Esophagus (tissue), 2 donors: ENCODE measurements around the gene SOBP. TPM values are rescaled to one million over a fixed set of nuclear protein-coding genes. Genes with fewer than 3 reads are reported as not detected.

ENCODE experiments used
- H3K27ac ChIP-seq, 2 donors: one replicate each; pipeline ENCODE4 v1.5.1; 2013; ENCODE audit warnings: low read depth in 2 of 2, mild to moderate bottlenecking in 2 of 2, inconsistent platforms in 1 of 2, low read length in 1 of 2, moderate library complexity in 1 of 2
- H3K27me3 ChIP-seq, 2 donors: one replicate each; pipeline ENCODE4 v1.6.1; 2013; ENCODE audit warnings: low read length in 2 of 2, control low read depth in 1 of 2, mild to moderate bottlenecking in 1 of 2; ENCODE audit not compliant: insufficient read depth in 2 of 2, control insufficient read depth in 1 of 2
- H3K36me3 ChIP-seq, 2 donors: one replicate each; pipeline ENCODE4 v1.6.1; 2013; ENCODE audit warnings: low read length in 1 of 2; ENCODE audit not compliant: control insufficient read depth in 2 of 2, insufficient read depth in 2 of 2
- H3K4me1 ChIP-seq, 2 donors: one replicate each; pipeline ENCODE4 v1.6.1; 2013; ENCODE audit warnings: low read length in 1 of 2; ENCODE audit not compliant: control insufficient read depth in 2 of 2, insufficient read depth in 2 of 2
- H3K4me3 ChIP-seq, 2 donors: one replicate each; pipeline ENCODE4 v1.5.1; 2013; ENCODE audit warnings: low read length in 2 of 2, mild to moderate bottlenecking in 2 of 2, low read depth in 1 of 2, moderate library complexity in 1 of 2
- H3K9me3 ChIP-seq, 2 donors: one replicate each; pipeline ENCODE4 v1.6.1; 2013; ENCODE audit warnings: mild to moderate bottlenecking in 2 of 2, low read depth in 1 of 2, low read length in 1 of 2, moderate library complexity in 1 of 2; ENCODE audit not compliant: control insufficient read depth in 2 of 2, insufficient read depth in 1 of 2
- WGBS, 2 donors: extraction: QIAGEN DNeasy Blood & Tissue Kit; methylation state at CpG; one replicate each; pipeline ENCODE4 v1.1.7; 2013; 5-methylcytosine and 5-hydroxymethylcytosine counted together
- polyA plus RNA-seq, 2 donors: library from polyadenylated mRNA; stranded (reverse); fragments of 200-250 nt; gene quantifications; one replicate each; pipeline ENCODE4 v1.2.3, GENCODE V29; 2013
- donor health status: healthy with polysubstance abuse.
- donor health status: Bipolar disorder and iron deficiency.

The SOBP gene
- polyA plus RNA-seq, 2 donors = 0.59 to 0.84 TPM

DNA sequence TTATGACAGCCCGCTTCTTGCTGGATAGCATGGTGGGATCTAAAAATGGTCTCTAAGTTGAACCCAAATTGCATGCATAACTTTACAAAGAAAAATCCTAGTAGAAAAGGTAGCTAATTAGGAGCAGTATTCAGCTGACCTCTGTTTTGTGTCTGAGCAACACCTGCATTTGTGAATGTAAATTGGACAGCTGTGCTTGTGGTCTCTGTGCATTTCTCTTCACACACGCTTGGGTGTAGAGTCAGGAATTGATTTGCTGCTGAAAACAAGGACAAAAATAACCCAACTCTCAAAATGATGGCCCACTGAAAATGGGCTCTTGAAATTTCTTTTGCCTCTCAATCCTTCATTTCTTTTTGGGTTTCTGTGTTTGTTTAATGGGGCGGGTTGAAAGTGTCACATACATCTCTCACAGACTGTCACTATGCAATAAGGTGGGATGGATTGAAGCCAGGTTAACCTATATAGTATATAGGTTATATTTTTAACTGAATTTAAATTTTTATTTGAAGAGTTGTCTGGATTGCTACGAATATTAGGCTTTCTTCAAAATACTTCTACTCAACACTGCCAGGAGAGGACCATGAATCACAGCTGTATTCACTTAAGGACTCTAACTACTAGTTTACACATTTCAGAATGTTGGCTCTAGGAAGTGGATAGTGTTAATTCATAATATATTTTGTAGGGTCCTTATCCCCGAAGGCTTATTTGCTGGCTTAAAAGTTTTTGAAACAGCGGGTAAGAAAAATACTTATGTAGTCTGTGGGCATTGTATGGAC is 46.5 kb downstream of the SOBP start:
- H3K27me3 ChIP-seq = no peaks in the 10 kb centered on the region
- H3K27ac ChIP-seq = no peak overlapping the region
- H3K36me3 ChIP-seq = no peaks in the 10 kb centered on the region
- H3K4me1 ChIP-seq = no peaks in the 10 kb centered on the region
- H3K9me3 ChIP-seq = no peaks in the 10 kb centered on the region
- 82 to 83% methylated on average over 6 of the region's 6 CpGs for WGBS, 2 donors
- H3K4me3 ChIP-seq = no peak overlapping the region

- no peak overlapping the region for H3K27ac ChIP-seq
- no peaks in the 10 kb centered on the region for H3K36me3 ChIP-seq
- WGBS, 2 donors = 97 to 98% methylated on average over 3 of the region's 3 CpGs
- no peak overlapping the region for H3K4me3 ChIP-seq
- H3K4me1 ChIP-seq = no peaks in the 10 kb centered on the region
- H3K27me3 ChIP-seq = no peaks in the 10 kb centered on the region
- no peaks in the 10 kb centered on the region for H3K9me3 ChIP-seq
Measured at GRCh38 chr6:107537559-107537958, 47.6 kb downstream of the SOBP start.

DNA sequence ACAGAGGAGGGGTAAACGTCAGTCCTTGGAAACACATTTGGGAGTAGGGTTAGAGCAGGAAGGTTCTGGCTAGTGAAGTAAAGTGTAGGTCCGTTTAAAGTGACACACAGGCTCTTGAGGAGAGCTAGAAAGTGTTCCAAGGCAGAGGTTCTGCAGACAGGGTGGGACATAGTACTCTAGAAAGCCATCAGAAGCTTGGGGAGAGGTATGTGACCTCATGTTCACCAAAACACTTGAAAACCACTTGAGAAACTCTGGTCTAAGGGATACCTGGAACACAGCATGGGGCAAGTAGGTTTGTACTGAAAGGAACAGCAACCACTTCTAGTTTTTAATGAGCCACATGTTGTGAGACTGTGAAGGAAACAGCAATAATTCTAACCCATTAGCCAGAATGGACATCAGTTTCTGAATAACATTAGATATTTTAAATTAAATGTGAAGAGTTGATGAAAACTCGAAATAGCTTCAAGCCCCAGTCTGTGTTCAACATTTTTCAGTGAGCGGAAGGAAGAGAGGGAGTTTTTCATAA is 49.0 kb downstream of the SOBP start:
- H3K27ac ChIP-seq = no peak overlapping the region
- H3K9me3 ChIP-seq = no peaks in the 10 kb centered on the region
- H3K36me3 ChIP-seq = no peaks in the 10 kb centered on the region
- no peaks in the 10 kb centered on the region for H3K27me3 ChIP-seq
- H3K4me3 ChIP-seq = no peak overlapping the region
- 85 to 88% methylated on average over 4 of the region's 4 CpGs for WGBS, 2 donors
- no peaks in the 10 kb centered on the region for H3K4me1 ChIP-seq

DNA sequence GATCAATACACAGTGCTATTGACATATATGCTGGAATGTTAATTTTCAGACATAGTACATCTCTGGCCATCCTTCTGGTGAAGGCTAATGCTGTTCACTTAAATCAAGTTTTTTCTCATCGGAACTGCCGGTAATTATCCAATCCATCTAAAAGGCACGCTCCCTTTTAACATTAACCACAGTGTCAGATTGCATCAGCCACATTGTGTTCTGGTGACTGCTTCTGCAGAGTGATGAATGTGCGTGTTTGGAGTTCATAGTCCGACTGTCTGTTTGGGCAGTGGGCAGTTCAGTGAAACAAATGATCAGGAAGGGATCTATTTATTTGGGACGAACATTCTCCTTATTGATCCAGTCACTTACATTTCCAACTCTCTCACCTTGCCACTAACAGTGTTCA is 49.5 kb downstream of the SOBP start:
- no peak overlapping the region for H3K4me3 ChIP-seq
- WGBS, 2 donors = 67 to 84% methylated on average over 6 of the region's 6 CpGs
- no peaks in the 10 kb centered on the region for H3K36me3 ChIP-seq
- no peak overlapping the region for H3K27ac ChIP-seq
- no peaks in the 10 kb centered on the region for H3K4me1 ChIP-seq
- H3K27me3 ChIP-seq = no peaks in the 10 kb centered on the region
- no peaks in the 10 kb centered on the region for H3K9me3 ChIP-seq

GRCh38 chr6:107539849-107540464 is 50.0 kb downstream of the SOBP start:
- Histone ChIP-seq H3K27me3 (no peaks in the 10 kb centered on the region), H3K9me3 (no peaks in the 10 kb centered on the region), H3K36me3 (no peaks in the 10 kb centered on the region), H3K4me3 (no peak overlapping the region), H3K4me1 (no peaks in the 10 kb centered on the region), H3K27ac (no peak overlapping the region)
- 55 to 58% methylated on average over 2 of the region's 2 CpGs for WGBS, 2 donors

GRCh38 chr6:107540465-107540857 is 50.5 kb downstream of the SOBP start:
- Histone ChIP-seq H3K27ac (no peak overlapping the region), H3K4me1 (no peaks in the 10 kb centered on the region), H3K9me3 (no peaks in the 10 kb centered on the region), H3K4me3 (no peak overlapping the region), H3K27me3 (no peaks in the 10 kb centered on the region), H3K36me3 (no peaks in the 10 kb centered on the region)
- WGBS, 2 donors = 44 to 51% methylated on average over 1 of the region's 1 CpG

- no peak overlapping the region for H3K27ac ChIP-seq
- 93 to 96% methylated on average over 6 of the region's 6 CpGs for WGBS, 2 donors
- no peak overlapping the region for H3K4me3 ChIP-seq
- H3K9me3 ChIP-seq = no peaks in the 10 kb centered on the region
- H3K36me3 ChIP-seq = no peaks in the 10 kb centered on the region
- H3K27me3 ChIP-seq = no peaks in the 10 kb centered on the region
- no peaks in the 10 kb centered on the region for H3K4me1 ChIP-seq
Measured at GRCh38 chr6:107542192-107542668, 52.3 kb downstream of the SOBP start.

DNA sequence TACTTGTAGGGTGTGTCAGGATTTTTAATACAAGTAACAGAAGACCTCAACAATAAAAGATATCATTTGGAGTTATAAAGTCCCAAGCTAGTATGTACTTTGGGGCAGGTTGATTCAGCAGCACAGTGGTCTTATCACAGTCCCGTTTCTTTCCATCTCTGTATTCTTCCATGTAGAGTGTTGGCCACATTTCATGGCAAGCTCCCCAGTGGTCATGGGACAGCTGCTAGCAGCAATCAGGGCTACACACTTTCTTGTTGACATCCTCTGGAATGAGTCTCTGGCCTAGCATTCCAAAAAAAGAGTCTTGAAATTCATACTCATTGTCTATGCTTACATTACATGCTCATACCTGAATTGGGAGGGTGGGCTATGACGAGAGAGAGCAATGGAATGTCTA is 53.2 kb downstream of the SOBP start:
- Histone ChIP-seq H3K27me3 (no peaks in the 10 kb centered on the region), H3K9me3 (no peaks in the 10 kb centered on the region), H3K36me3 (no peaks in the 10 kb centered on the region), H3K27ac (no peak overlapping the region), H3K4me3 (no peak overlapping the region), H3K4me1 (no peaks in the 10 kb centered on the region)
- WGBS, 2 donors = 82 to 86% methylated on average over 2 of the region's 2 CpGs

- no peaks in the 10 kb centered on the region for H3K9me3 ChIP-seq
- WGBS, 2 donors = 84 to 93% methylated on average over 2 of the region's 2 CpGs
- H3K27ac ChIP-seq = no peak overlapping the region
- no peaks in the 10 kb centered on the region for H3K36me3 ChIP-seq
- H3K4me3 ChIP-seq = no peak overlapping the region
- no peaks in the 10 kb centered on the region for H3K4me1 ChIP-seq
- H3K27me3 ChIP-seq = no peaks in the 10 kb centered on the region
Measured at GRCh38 chr6:107543567-107543966, 53.6 kb downstream of the SOBP start.
